ENCODE data around the gene CRYL1.
"Not testable (repeated sequence)": the region's sequence is repeated elsewhere in the genome, so short reads cannot be mapped to it uniquely, and the experiment has no call there.

Gene CRYL1

GRCh38 chr13:20446900-20447299 lies 78.8 kb downstream of the CRYL1 start:
- no peak for DNase-seq

- no peak for DNase-seq
These were observed 79.3 kb downstream of the CRYL1 start for GRCh38 chr13:20446405-20446804.

GRCh38 chr13:20442798-20443381 lies 82.8 kb downstream of the CRYL1 start:
- no peak for DNase-seq

GRCh38 chr13:20442375-20442774 lies 83.3 kb downstream of the CRYL1 start:
- no peak for DNase-seq

- no peak for DNase-seq
These were observed 83.8 kb downstream of the CRYL1 start for GRCh38 chr13:20441879-20442278.

GRCh38 chr13:20441056-20441455 lies 84.6 kb downstream of the CRYL1 start:
- no peak for DNase-seq

- DNase-seq = no peak
These were observed 86.4 kb downstream of the CRYL1 start for GRCh38 chr13:20439261-20439660.

GRCh38 chr13:20438801-20439200 lies 86.9 kb downstream of the CRYL1 start:
- no peak for DNase-seq

GRCh38 chr13:20436505-20436904 lies 89.2 kb downstream of the CRYL1 start:
- DNase-seq = no peak

- DNase-seq = no peak
These were observed 89.9 kb downstream of the CRYL1 start for GRCh38 chr13:20435616-20436368.

GRCh38 chr13:20434210-20434609 lies 91.4 kb downstream of the CRYL1 start:
- DNase-seq = not testable (repeated sequence)

GRCh38 chr13:20431687-20432384 lies 93.8 kb downstream of the CRYL1 start:
- DNase-seq = no peak

GRCh38 chr13:20431080-20431479 lies 94.6 kb downstream of the CRYL1 start:
- DNase-seq = peak; percentile 41

GRCh38 chr13:20430296-20430695 lies 95.4 kb downstream of the CRYL1 start:
- DNase-seq = no peak

- no peak for DNase-seq
These were observed 96.0 kb downstream of the CRYL1 start for GRCh38 chr13:20429682-20430081.

GRCh38 chr13:20428666-20429644 lies 96.7 kb downstream of the CRYL1 start:
- peak; percentile 25 for DNase-seq

- no peak for DNase-seq
These were observed 98.8 kb downstream of the CRYL1 start for GRCh38 chr13:20426766-20427448.

GRCh38 chr13:20425819-20426219 lies 99.8 kb downstream of the CRYL1 start:
- DNase-seq = no peak

- no peak for DNase-seq
These were observed 100.7 kb downstream of the CRYL1 start for GRCh38 chr13:20424949-20425348.

GRCh38 chr13:20424559-20424852 lies 101.2 kb downstream of the CRYL1 start:
- no peak for DNase-seq

GRCh38 chr13:20422362-20422761 lies 103.3 kb downstream of the CRYL1 start:
- DNase-seq = no peak

GRCh38 chr13:20420938-20421337 lies 104.7 kb downstream of the CRYL1 start:
- no peak for DNase-seq

GRCh38 chr13:20418953-20419352 lies 106.7 kb downstream of the CRYL1 start:
- DNase-seq = no peak
